ENCODE measurements around the gene CAMK2D. TPM values are rescaled to one million over a fixed set of nuclear protein-coding genes. Genes with fewer than 3 reads are reported as not detected.

Gene CAMK2D
- total and polyA plus RNA-seq, 2 experiments from 2014 or later, result 4.9 to 14.6 TPM

- TF ChIP-seq CTCF (conservative IDR thresholded peaks at IDR 0.05; ENCODE audit: low read depth in 2 of 2) (no peak), STAT1 (IDR thresholded peaks at IDR 0.05; ENCODE audit: unreplicated experiment) (no peak), REST (IDR thresholded peaks at IDR 0.05; ENCODE audit: unreplicated experiment) (no peak), ETS1 (IDR thresholded peaks at IDR 0.05) (no peak), EZH2 (IDR thresholded peaks at IDR 0.05; ENCODE audit: low read depth, unreplicated experiment) (no peak)
These were observed 186.1 kb downstream of the CAMK2D start (continued) for GRCh38 chr4:113575401-113575800.

GRCh38 chr4:113574636-113575103, 186.9 kb downstream of the CAMK2D start:
- H3K4me1 Mint-ChIP-seq, result peaks cover 21% of the 10 kb centered on the region
- TF ChIP-seq EZH2 (IDR thresholded peaks at IDR 0.05; ENCODE audit: low read depth, unreplicated experiment) (no peak), CTCF (conservative IDR thresholded peaks at IDR 0.05; ENCODE audit: low read depth in 2 of 2) (no peak), STAT1 (IDR thresholded peaks at IDR 0.05; ENCODE audit: unreplicated experiment) (no peak), NANOG (IDR thresholded peaks at IDR 0.05; ENCODE audit: borderline replicate concordance) (no peak), ZNF331 (CRISPR knock-in tag; IDR thresholded peaks at IDR 0.05; ENCODE audit: low read depth) (no peak), ZNF114 (CRISPR knock-in tag; IDR thresholded peaks at IDR 0.05) (no peak), ZNF462 (CRISPR knock-in tag; IDR thresholded peaks at IDR 0.05) (no peak)

More at GRCh38 chr4:113574636-113575103, 186.9 kb downstream of the CAMK2D start:
- Histone ChIP-seq H3K27me3 (ENCODE audit: insufficient read depth) (no peaks in the 10 kb centered on the region), H2AFZ (no peak overlapping the region), H4K20me1 (replicated peaks; ENCODE audit: insufficient read depth) (no peaks in the 10 kb centered on the region), H3F3A (replicated peaks; ENCODE audit: low read depth) (no peaks in the 10 kb centered on the region), H3K4me2 (no peak overlapping the region), H3K9me2 (ENCODE audit: insufficient read depth) (no peaks in the 10 kb centered on the region), H3K36me3 (ENCODE audit: insufficient read depth) (no peaks in the 10 kb centered on the region), H3K4me3 (no peak overlapping the region), H3K4me1 (ENCODE audit: insufficient read depth) (peaks cover 7% of the 10 kb centered on the region; the same call in 1 of the 2 replicates), H3K27ac (ENCODE audit: low read depth) (no peak overlapping the region), H3K79me2 (replicated peaks; ENCODE audit: insufficient read depth) (no peaks in the 10 kb centered on the region)
- DNase-seq (ENCODE audit: low spot score), result no peak
- H3K9me3 Mint-ChIP-seq, result no peaks in the 10 kb centered on the region
- H3K27me3 Mint-ChIP-seq (ENCODE audit: insufficient read depth, low read depth, poor library complexity), result no peaks in the 10 kb centered on the region
- no peak for ATAC-seq
- no peak overlapping the region for H3K4me3 Mint-ChIP-seq
- no peaks in the 10 kb centered on the region for H3K36me3 Mint-ChIP-seq (ENCODE audit: low read depth)
- no peak overlapping the region for H3K27ac Mint-ChIP-seq
